Calu3 (cell line): ENCODE results near the gene GRIA4. TPM values are rescaled to one million over a fixed set of nuclear protein-coding genes. Genes with fewer than 3 reads are reported as not detected.

Source experiments
- BruUV-seq: library from RNA; stranded (reverse); fragments of 400-500 nt; replicated peaks from 2 replicates; lab custom pipeline; 2021; lab: Mats Ljungman, UMichigan
- CTCF ChIA-PET: fragments of 300-600 bp; sonication (Branson Sonifier 250); formaldehyde crosslinking; loops from one replicate; lab custom pipeline; 2022; ENCODE audit warnings: antibody characterized with exemption; lab: Charles Lee
- DNase-seq: peaks from one replicate; pipeline ENCODE4 v3.0.0; 2022
- H3K27ac Mint-ChIP-seq: one replicate; pipeline ENCODE4 v1.8.0; 2022; ENCODE audit warnings: mixed read lengths; ENCODE audit not compliant: unreplicated experiment
- H3K27me3 Mint-ChIP-seq: one replicate; pipeline ENCODE4 v1.8.0; 2022; ENCODE audit warnings: mixed read lengths; ENCODE audit not compliant: unreplicated experiment
- H3K36me3 Mint-ChIP-seq: one replicate; pipeline ENCODE4 v1.8.0; 2022; ENCODE audit warnings: mild to moderate bottlenecking, moderate library complexity, mixed read lengths; ENCODE audit not compliant: insufficient read depth, unreplicated experiment
- H3K4me1 Mint-ChIP-seq: one replicate; pipeline ENCODE4 v1.8.0; 2022; ENCODE audit warnings: mild to moderate bottlenecking, low read depth, mixed read lengths; ENCODE audit not compliant: unreplicated experiment
- H3K4me3 Mint-ChIP-seq: one replicate; pipeline ENCODE4 v1.8.0; 2022; ENCODE audit warnings: mild to moderate bottlenecking, low read depth, moderate library complexity, mixed read lengths; ENCODE audit not compliant: unreplicated experiment
- H3K9me3 Mint-ChIP-seq: one replicate; pipeline ENCODE4 v1.8.0; 2022; ENCODE audit warnings: low read depth, mixed read lengths; ENCODE audit not compliant: unreplicated experiment
- CTCF ChIP-seq: fragments of 200-600 bp; IDR thresholded peaks from one replicate; pipeline ENCODE4 v1.8.0; 2022; ENCODE audit warnings: antibody characterized with exemption; ENCODE audit not compliant: unreplicated experiment
- intact Hi-C: fragments of 100-400 bp; cut with micrococcal nuclease; formaldehyde crosslinking; loops from one replicate; pipeline ENCODE4 v1.10.0; 2022; ENCODE audit not compliant: unreplicated experiment
- total RNA-seq: library from RNA; stranded (reverse); gene quantifications from 2 replicates; pipeline ENCODE4 v1.2.3, GENCODE V29; 2022

GRIA4 gene
- total RNA-seq, 1 experiment from 2014 or later, result not detected

- Mint-ChIP-seq H3K4me3 (no peak overlapping the region), H3K27ac (no peak overlapping the region), H3K27me3 (no peaks in the 10 kb centered on the region), H3K4me1 (peaks cover 9% of the 10 kb centered on the region), H3K36me3 (no peaks in the 10 kb centered on the region), H3K9me3 (no peaks in the 10 kb centered on the region)
- no peak for TF ChIP-seq CTCF
- no peak for DNase-seq
- BruUV-seq, result no TSS peak
- intact Hi-C loops, result no loop called here
- CTCF ChIA-PET, result no interaction called here
Observed at GRCh38 chr11:105635466-105635865, 25.6 kb downstream of the GRIA4 start.

- no peak for DNase-seq
- Mint-ChIP-seq H3K36me3 (no peaks in the 10 kb centered on the region), H3K4me1 (peaks cover 8% of the 10 kb centered on the region), H3K4me3 (no peak overlapping the region), H3K9me3 (no peaks in the 10 kb centered on the region), H3K27ac (no peak overlapping the region), H3K27me3 (no peaks in the 10 kb centered on the region)
- BruUV-seq, result no TSS peak
- no peak for TF ChIP-seq CTCF
- CTCF ChIA-PET, result no interaction called here
- intact Hi-C loops, result no loop called here
Observed at GRCh38 chr11:105636496-105636895, 26.6 kb downstream of the GRIA4 start.

- Mint-ChIP-seq H3K9me3 (no peaks in the 10 kb centered on the region), H3K4me3 (no peak overlapping the region), H3K4me1 (no peaks in the 10 kb centered on the region), H3K27me3 (no peaks in the 10 kb centered on the region), H3K36me3 (no peaks in the 10 kb centered on the region), H3K27ac (no peak overlapping the region)
- intact Hi-C loops, result no loop called here
- no TSS peak for BruUV-seq
- TF ChIP-seq CTCF, result no peak
- no peak for DNase-seq
- CTCF ChIA-PET, result no interaction called here
Observed at GRCh38 chr11:105639527-105639926, 29.7 kb downstream of the GRIA4 start.

GRCh38 chr11:105641433-105641832 lies 31.6 kb downstream of the GRIA4 start:
- no peak overlapping the region for H3K4me3 Mint-ChIP-seq
- no TSS peak for BruUV-seq
- intact Hi-C loops, result no loop called here
- TF ChIP-seq CTCF, result no peak
- no peaks in the 10 kb centered on the region for H3K27me3 Mint-ChIP-seq
- H3K4me1 Mint-ChIP-seq, result no peaks in the 10 kb centered on the region
- no peak for DNase-seq
- H3K36me3 Mint-ChIP-seq, result no peaks in the 10 kb centered on the region
- peaks cover 2% of the 10 kb centered on the region for H3K9me3 Mint-ChIP-seq
- CTCF ChIA-PET, result no interaction called here
- H3K27ac Mint-ChIP-seq, result no peak overlapping the region
